Body of pancreas (tissue), 4 donors: Measurements from ENCODE around the gene STAT5B.

Experiments used
- CTCF ChIP-seq, 7 experiments: fragments of 450-650 bp in 4 of 7; fragments of 200-600 bp in 3 of 7; sonication (generic) in 3 of 7; IDR thresholded peaks; one replicate each; pipeline ENCODE4 v1.5.1; 2016 to 2019; ENCODE audit warnings: antibody characterized with exemption in 7 of 7
- POLR2A ChIP-seq, 3 donors: fragments of 450-650 bp; IDR thresholded peaks; one replicate each; pipeline ENCODE4 v1.6.1; 2016; ENCODE audit warnings: antibody characterized with exemption in 3 of 3, mild to moderate bottlenecking in 2 of 3

DNA sequence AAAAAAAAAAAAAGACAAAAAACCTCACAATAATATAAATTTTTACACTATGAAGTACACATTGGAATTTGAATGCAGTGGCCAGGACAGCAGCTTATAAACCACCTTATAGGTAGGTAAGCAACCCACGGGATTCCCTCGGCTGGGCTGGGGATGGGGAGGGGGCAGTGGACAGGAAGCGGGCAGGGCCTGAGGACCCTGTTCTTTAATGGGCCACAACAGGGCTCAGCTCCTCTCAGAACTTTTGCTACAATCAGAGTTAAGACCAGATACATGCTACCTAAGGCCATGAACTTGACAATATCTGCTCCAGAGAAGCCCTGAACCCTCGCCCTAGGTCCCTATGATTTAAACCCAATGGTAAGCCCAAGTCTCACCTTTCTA is 37.2 kb upstream of the STAT5B start:
- TF ChIP-seq CTCF (IDR thresholded peaks at IDR 0.05): no peak
- no peak for TF ChIP-seq POLR2A (IDR thresholded peaks at IDR 0.05)
